GM23338 (cell line): ENCODE data around the gene PPM1J. TPM values are rescaled to one million over a fixed set of nuclear protein-coding genes. Genes with fewer than 3 reads are reported as not detected.

Source experiments
- ATAC-seq: fragments of 200-7000 bp; cut with Tn5 transposase; 3 replicates; pipeline ENCODE4 v1.9.1; 2020
- DNase-seq: peaks from one replicate; pipeline ENCODE4 v3.0.0-alpha.2; 2015; ENCODE audit warnings: low spot score
- H2AFZ ChIP-seq: fragments of 200-600 bp; sonication (generic); 2 replicates; pipeline ENCODE4 v1.8.0; 2016; ENCODE audit warnings: antibody characterized with exemption, mild to moderate bottlenecking, moderate library complexity
- H3F3A ChIP-seq: fragments of 200-600 bp; sonication (generic); replicated peaks from 2 replicates; pipeline ENCODE4 v1.8.0; 2017; ENCODE audit warnings: antibody characterized with exemption, mixed run types, low read depth
- H3K27ac ChIP-seq: fragments of 200-600 bp; sonication (generic); 2 replicates; pipeline ENCODE4 v1.6.1; 2016; ENCODE audit warnings: low read depth
- H3K27me3 ChIP-seq: fragments of 200-600 bp; sonication (generic); 2 replicates; pipeline ENCODE4 v1.8.0; 2016; ENCODE audit warnings: mild to moderate bottlenecking, mixed run types, moderate library complexity; ENCODE audit not compliant: insufficient read depth
- H3K36me3 ChIP-seq: fragments of 200-600 bp; sonication (generic); 2 replicates; pipeline ENCODE4 v1.8.0; 2016; ENCODE audit warnings: mild to moderate bottlenecking; ENCODE audit not compliant: insufficient read depth
- H3K4me1 ChIP-seq: fragments of 200-600 bp; sonication (generic); 2 replicates; pipeline ENCODE4 v1.8.0; 2016; ENCODE audit warnings: mild to moderate bottlenecking, moderate library complexity; ENCODE audit not compliant: insufficient read depth
- H3K4me2 ChIP-seq: fragments of 200-600 bp; sonication (generic); 2 replicates; pipeline ENCODE4 v1.7.1; 2017; ENCODE audit warnings: mixed run types
- H3K4me3 ChIP-seq: fragments of 200-600 bp; sonication (generic); 2 replicates; pipeline ENCODE4 v1.6.1; 2016; ENCODE audit warnings: mixed run types
- H3K79me2 ChIP-seq: fragments of 200-600 bp; sonication (generic); replicated peaks from 2 replicates; pipeline ENCODE4 v1.8.0; 2017; ENCODE audit warnings: mild to moderate bottlenecking; ENCODE audit not compliant: insufficient read depth
- H3K9me2 ChIP-seq: fragments of 200-600 bp; sonication (generic); 2 replicates; pipeline ENCODE4 v1.8.0; 2017; ENCODE audit not compliant: insufficient read depth
- H4K20me1 ChIP-seq: fragments of 200-600 bp; sonication (generic); replicated peaks from 2 replicates; pipeline ENCODE4 v1.8.0; 2017; ENCODE audit warnings: mild to moderate bottlenecking; ENCODE audit not compliant: insufficient read depth
- H3K27ac Mint-ChIP-seq: 2 replicates; pipeline ENCODE4 v1.8.0; 2020; ENCODE audit warnings: inconsistent platforms, mild to moderate bottlenecking, moderate library complexity, mixed read lengths
- H3K27me3 Mint-ChIP-seq: 3 replicates; pipeline ENCODE4 v1.8.0; 2022; ENCODE audit warnings: low read depth, mild to moderate bottlenecking, moderate library complexity, mixed read lengths, inconsistent platforms; ENCODE audit not compliant: insufficient read depth, poor library complexity
- H3K36me3 Mint-ChIP-seq: 3 replicates; pipeline ENCODE4 v1.8.0; 2021; ENCODE audit warnings: low read depth, mild to moderate bottlenecking, inconsistent platforms, moderate library complexity, mixed read lengths
- H3K4me1 Mint-ChIP-seq: 3 replicates; pipeline ENCODE4 v1.8.0; 2020; ENCODE audit warnings: mild to moderate bottlenecking, inconsistent platforms, mixed read lengths
- H3K4me3 Mint-ChIP-seq: 3 replicates; pipeline ENCODE4 v1.8.0; 2021; ENCODE audit warnings: moderate library complexity, mild to moderate bottlenecking, inconsistent platforms, mixed read lengths
- H3K9me3 Mint-ChIP-seq: 3 replicates; pipeline ENCODE4 v1.8.0; 2020; ENCODE audit warnings: moderate library complexity, mild to moderate bottlenecking, inconsistent platforms, mixed read lengths
- CREB1 ChIP-seq: fragments of 250-450 bp; sonication (Bioruptor Pico); IDR thresholded peaks from 2 replicates; pipeline ENCODE4 v1.5.0; 2020; ENCODE audit warnings: low read depth, mild to moderate bottlenecking, moderate library complexity
- EZH2 ChIP-seq: fragments of 200-600 bp; sonication (generic); IDR thresholded peaks from one replicate; pipeline ENCODE4 v1.8.0; 2017; ENCODE audit warnings: antibody characterized with exemption, mild to moderate bottlenecking, low read depth; ENCODE audit not compliant: unreplicated experiment
- EZH2phosphoT487 ChIP-seq: fragments of 200-600 bp; sonication (generic); IDR thresholded peaks from one replicate; pipeline ENCODE4 v1.8.1; 2018; ENCODE audit warnings: antibody characterized with exemption; ENCODE audit not compliant: unreplicated experiment
- JUNB ChIP-seq: IDR thresholded peaks from one replicate; pipeline ENCODE4 v1.6.1; 2016; ENCODE audit warnings: antibody characterized with exemption; ENCODE audit not compliant: unreplicated experiment
- NANOG ChIP-seq: IDR thresholded peaks from 2 replicates; pipeline ENCODE4 v1.6.1; 2016; ENCODE audit warnings: antibody characterized with exemption, borderline replicate concordance
- POLR2AphosphoS5 ChIP-seq: IDR thresholded peaks from 2 replicates; pipeline ENCODE4 v1.6.1; 2016; ENCODE audit warnings: antibody characterized with exemption, low read depth
- REST ChIP-seq: IDR thresholded peaks from one replicate; pipeline ENCODE4 v1.6.1; 2018; ENCODE audit warnings: antibody characterized with exemption; ENCODE audit not compliant: unreplicated experiment
- STAT1 ChIP-seq: IDR thresholded peaks from one replicate; pipeline ENCODE4 v1.6.1; 2016; ENCODE audit warnings: antibody characterized with exemption; ENCODE audit not compliant: unreplicated experiment
- ZNF114 ChIP-seq: fragments of 250-450 bp; sonication (Bioruptor Pico); IDR thresholded peaks from 2 replicates; pipeline ENCODE4 v1.5.0; 2020; ENCODE audit warnings: mild to moderate bottlenecking, moderate library complexity
- ZNF331 ChIP-seq: fragments of 250-450 bp; sonication (Bioruptor Pico); IDR thresholded peaks from 2 replicates; pipeline ENCODE4 v1.5.0; 2020; ENCODE audit warnings: low read depth, mild to moderate bottlenecking, moderate library complexity
- ZNF462 ChIP-seq: fragments of 250-450 bp; sonication (Bioruptor Pico); IDR thresholded peaks from 2 replicates; pipeline ENCODE4 v1.5.0; 2020; ENCODE audit warnings: mild to moderate bottlenecking, moderate library complexity
- polyA plus RNA-seq: library from polyadenylated mRNA; unstranded; fragments of >200 nt; fragmentation: Nextera tagmentation; extraction: Ambion mirVana; gene quantifications from 2 replicates; pipeline ENCODE4 v1.2.1, GENCODE V29; 2016
- total RNA-seq: library from RNA; depleted of rRNA; stranded (reverse); fragments of >200 nt; shearing (Covaris generic); gene quantifications from 2 replicates; pipeline ENCODE4 v1.2.3, GENCODE V29; 2014
- TF ChIP-seq, protein P1 (sequence below): IDR thresholded peaks from 2 replicates; pipeline ENCODE4 v1.6.1; 2016; ENCODE audit warnings: antibody characterized with exemption
- TF ChIP-seq, protein P2 (sequence below), 2 experiments: fragments of 200-600 bp in 1 of 2; sonication (generic) in 1 of 2; conservative IDR thresholded peaks; 2 replicates each; pipeline versions ENCODE4 v1.5.1 to v1.6.1; 2016 to 2017; ENCODE audit warnings: antibody characterized with exemption in 2 of 2, low read depth in 2 of 2, mild to moderate bottlenecking in 2 of 2, moderate library complexity in 1 of 2

PPM1J gene
- total and polyA plus RNA-seq, 2 experiments from 2014 or later, result 19.0 to 22.4 TPM

- H4K20me1 ChIP-seq, result no peaks in the 10 kb centered on the region
- H2AFZ ChIP-seq, result no peak overlapping the region
- Mint-ChIP-seq H3K4me1 (peaks cover 59% of the 10 kb centered on the region), H3K27me3 (peaks cover 18% of the 10 kb centered on the region), H3K27ac (peak overlapping the region; percentile 66), H3K4me3 (peak overlapping the region; percentile 33; the same call in 1 of the 3 replicates), H3K36me3 (peaks cover 47% of the 10 kb centered on the region; the same call in 2 of the 3 replicates), H3K9me3 (no peaks in the 10 kb centered on the region)
- TF ChIP-seq JUNB (no peak), ZNF331 (CRISPR knock-in tag) (no peak), ZNF114 (CRISPR knock-in tag) (no peak), EZH2 (no peak), EZH2phosphoT487 (no peak), CREB1 (CRISPR knock-in tag) (no peak), REST (no peak), NANOG (no peak), ZNF462 (CRISPR knock-in tag) (no peak), POLR2AphosphoS5 (no peak), STAT1 (no peak)
- TF ChIP-seq, protein P1, sequence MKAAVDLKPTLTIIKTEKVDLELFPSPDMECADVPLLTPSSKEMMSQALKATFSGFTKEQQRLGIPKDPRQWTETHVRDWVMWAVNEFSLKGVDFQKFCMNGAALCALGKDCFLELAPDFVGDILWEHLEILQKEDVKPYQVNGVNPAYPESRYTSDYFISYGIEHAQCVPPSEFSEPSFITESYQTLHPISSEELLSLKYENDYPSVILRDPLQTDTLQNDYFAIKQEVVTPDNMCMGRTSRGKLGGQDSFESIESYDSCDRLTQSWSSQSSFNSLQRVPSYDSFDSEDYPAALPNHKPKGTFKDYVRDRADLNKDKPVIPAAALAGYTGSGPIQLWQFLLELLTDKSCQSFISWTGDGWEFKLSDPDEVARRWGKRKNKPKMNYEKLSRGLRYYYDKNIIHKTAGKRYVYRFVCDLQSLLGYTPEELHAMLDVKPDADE, result no peak
- TF ChIP-seq, protein P2, sequence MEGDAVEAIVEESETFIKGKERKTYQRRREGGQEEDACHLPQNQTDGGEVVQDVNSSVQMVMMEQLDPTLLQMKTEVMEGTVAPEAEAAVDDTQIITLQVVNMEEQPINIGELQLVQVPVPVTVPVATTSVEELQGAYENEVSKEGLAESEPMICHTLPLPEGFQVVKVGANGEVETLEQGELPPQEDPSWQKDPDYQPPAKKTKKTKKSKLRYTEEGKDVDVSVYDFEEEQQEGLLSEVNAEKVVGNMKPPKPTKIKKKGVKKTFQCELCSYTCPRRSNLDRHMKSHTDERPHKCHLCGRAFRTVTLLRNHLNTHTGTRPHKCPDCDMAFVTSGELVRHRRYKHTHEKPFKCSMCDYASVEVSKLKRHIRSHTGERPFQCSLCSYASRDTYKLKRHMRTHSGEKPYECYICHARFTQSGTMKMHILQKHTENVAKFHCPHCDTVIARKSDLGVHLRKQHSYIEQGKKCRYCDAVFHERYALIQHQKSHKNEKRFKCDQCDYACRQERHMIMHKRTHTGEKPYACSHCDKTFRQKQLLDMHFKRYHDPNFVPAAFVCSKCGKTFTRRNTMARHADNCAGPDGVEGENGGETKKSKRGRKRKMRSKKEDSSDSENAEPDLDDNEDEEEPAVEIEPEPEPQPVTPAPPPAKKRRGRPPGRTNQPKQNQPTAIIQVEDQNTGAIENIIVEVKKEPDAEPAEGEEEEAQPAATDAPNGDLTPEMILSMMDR (conservative IDR thresholded peaks at IDR 0.05; ENCODE audit: low read depth in 2 of 2), result no peak
- no peaks in the 10 kb centered on the region for H3K9me2 ChIP-seq
- H3K4me3 ChIP-seq, result 0 out of 2 replicates have a peak overlapping the region, but pooled peaks have one; percentile 3
- H3K27ac ChIP-seq, result peak overlapping the region; percentile 91
- ATAC-seq, result no peak
- H3K27me3 ChIP-seq, result peaks cover 12% of the 10 kb centered on the region
- H3K36me3 ChIP-seq, result no peaks in the 10 kb centered on the region; the same call in 1 of the 2 replicates
- peaks cover 42% of the 10 kb centered on the region for H3K4me1 ChIP-seq
- 0 out of 2 replicates have a peak, but pooled peaks cover 4% of the 10 kb centered on the region for H3F3A ChIP-seq
- H3K79me2 ChIP-seq, result peaks cover 17% of the 10 kb centered on the region
- peak overlapping the region; percentile 83 for H3K4me2 ChIP-seq
- peak; percentile 85 for DNase-seq
Observed at GRCh38 chr1:112672009-112672408, 43.1 kb downstream of the PPM1J start.
